Left lobe of liver (tissue), 2 donors: ENCODE results near the gene NTRK3. TPM values are rescaled to one million over a fixed set of nuclear protein-coding genes. Genes with fewer than 3 reads are reported as not detected.
A peak's percentile ranks its signal among the peaks of the same experiment; 100 is the strongest.

Experiments
- ATAC-seq: fragments of 200-7000 bp; cut with Tn5 transposase; one replicate; pipeline ENCODE4 v1.9.1; 2020; ENCODE audit warnings: mild to moderate bottlenecking, moderate library complexity
- DNase-seq: peaks from one replicate; pipeline ENCODE4 v3.0.0-alpha.2; 2020; ENCODE audit warnings: low spot score
- total RNA-seq: library from RNA; stranded (reverse); gene quantifications from one replicate; pipeline ENCODE4 v1.2.1, GENCODE V29; 2021
- donor health status: DM: no; HTN: no; CAD: no; lungs with moderate emphysema.
- donor health status: DM: no; HTN: yes; CAD: no.

Gene NTRK3
- total RNA-seq, 1 donor from 2014 or later: 0.38 TPM

- no peak for DNase-seq
- ATAC-seq: no peak
Measured at GRCh38 chr15:88258093-88258641, 1.6 kb upstream of the NTRK3 start.

DNA sequence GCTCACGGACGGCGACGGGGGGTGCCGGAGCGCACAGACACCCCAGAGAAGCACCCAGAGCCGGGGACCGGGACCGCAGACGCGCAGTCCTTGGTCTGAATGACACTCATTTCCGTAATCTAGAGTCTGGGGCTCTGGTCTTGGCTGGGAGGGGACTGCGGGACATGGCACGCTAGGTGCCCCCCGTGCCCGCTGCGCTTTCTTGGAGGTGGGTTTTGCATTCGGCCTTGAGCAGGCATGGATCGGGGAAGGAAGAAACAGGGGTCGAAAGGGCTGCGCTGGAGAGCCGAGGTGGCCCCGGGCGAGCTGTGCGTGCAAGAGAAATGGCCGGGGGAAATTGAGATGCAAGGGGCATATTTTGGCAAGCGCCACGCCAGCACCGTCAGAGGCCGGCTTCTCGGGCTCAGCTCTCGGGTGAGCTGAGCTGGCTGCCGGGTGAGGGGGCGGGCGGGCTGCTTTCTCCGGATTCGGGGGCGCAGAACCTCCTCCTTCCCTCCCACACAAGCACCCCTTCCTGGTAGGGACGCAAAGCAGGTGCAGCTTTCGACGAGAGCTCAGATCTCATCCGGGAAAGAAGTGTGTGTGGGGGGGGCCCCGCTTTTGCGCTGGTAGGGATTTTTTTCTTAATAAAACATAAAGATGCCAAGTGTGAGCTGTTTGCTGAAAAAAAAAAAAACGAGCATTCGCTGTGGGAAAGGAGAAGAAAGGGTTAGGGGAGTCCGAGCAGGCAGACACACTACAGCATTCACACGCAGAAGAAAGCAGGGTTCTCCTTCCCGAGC, 963 bp upstream of the NTRK3 start:
- no peak for DNase-seq
- no peak for ATAC-seq

DNA sequence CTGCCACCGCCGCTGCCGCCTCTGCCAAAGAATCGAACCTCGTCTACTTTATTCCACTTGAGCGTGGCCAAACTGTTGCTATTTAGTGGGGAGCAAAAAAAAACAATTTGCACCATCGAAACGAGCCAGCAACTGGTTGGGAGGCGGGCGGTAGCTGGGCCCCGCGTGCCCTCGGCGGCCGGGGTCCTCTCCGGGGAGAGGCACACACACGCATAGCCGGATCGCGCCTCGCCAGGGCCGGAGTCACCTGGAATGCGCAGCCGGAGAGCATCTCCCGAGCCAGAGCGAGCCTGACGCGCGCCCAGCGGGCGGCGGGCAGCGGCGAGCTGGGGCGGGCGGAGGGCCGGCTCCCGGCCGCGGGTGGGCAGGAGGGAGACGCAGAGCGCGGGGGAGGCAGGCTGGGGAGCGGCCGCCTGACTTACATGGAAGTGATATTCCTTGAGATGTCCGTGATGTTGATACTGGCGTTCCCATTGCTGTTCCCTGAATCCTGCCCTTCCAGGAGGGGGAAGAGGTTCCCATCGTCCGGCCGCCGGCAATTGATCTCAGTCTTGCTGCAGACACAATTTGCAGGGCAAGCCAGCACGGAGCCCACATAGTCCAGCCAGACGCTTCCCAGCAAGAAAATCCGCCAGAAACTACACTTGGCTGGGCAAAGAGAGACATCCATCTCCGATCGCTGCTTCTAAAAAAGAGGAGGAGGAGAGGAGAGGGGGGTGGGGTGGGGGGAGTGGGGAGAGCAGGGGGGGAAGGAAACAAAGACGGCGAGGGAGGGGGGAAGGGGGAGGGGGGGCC, 858 bp downstream of the NTRK3 start:
- no peak for DNase-seq
- peak; percentile 62 for ATAC-seq

DNA sequence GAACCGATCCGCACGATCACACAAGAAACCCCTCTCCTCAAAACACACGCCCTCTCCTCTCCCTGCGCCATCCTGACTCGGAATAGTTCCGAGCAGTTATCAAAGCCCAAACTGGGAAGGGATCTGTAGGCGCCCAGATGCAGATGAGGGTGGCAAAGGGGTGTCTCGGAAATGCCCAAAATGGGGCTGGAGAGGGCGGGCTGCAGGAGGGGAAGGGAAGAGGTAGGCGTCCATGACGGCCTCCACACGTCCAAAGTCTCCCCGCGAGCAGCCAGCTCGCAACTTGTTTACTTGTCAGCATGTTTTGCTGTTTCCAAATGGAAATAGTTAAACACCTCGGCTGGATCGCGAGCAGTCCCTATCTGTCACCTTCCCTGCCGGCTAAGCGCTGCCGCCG, 1.5 kb downstream of the NTRK3 start:
- DNase-seq (no peak), ATAC-seq (no peak)

- DNase-seq (no peak), ATAC-seq (no peak)
Measured at GRCh38 chr15:88252441-88252840, 4.1 kb downstream of the NTRK3 start.

DNA sequence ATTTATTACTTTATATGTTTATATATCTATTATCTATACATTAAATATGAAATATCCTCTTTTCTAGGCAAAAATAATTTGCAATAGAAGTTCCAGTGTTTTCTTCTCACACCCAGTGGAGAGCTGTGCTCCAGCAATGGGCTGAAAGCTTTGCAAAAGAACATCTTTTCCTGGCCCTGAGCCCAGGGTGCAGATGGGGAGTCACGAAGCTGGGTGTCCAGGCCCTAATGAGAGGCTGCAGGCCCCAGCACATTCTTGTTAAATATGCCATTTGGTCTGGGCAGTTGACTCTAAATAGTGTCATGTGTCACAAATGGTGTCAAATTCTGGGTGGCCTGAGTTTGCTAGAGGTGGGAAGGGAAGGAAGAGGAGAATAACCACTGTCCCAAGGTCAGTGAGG, 5.7 kb downstream of the NTRK3 start:
- no peak for DNase-seq
- ATAC-seq: no peak

GRCh38 chr15:88249220-88249619, 7.3 kb downstream of the NTRK3 start:
- no peak for DNase-seq
- ATAC-seq: no peak

DNA sequence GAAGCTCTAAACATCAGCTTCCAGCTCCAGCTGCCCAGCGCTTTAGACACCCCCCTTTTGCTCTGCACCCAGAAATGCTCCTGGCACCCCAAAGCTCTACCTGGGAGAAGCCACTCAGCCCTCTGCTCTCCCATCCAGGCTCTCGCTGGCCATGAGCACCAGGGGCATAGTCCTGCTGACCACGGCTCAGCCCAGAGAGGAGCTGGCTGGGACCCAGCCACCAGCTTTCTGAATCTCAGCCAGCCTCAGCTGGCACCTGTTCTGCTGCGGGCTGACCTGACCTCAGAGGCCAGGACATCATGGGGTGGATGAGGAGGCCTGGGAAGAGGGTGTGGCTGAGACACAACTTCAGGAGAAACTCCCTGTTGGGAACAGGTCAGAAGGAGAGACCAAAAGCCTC, 8.6 kb downstream of the NTRK3 start:
- ATAC-seq (peak; percentile 84), DNase-seq (peak; percentile 80)

DNA sequence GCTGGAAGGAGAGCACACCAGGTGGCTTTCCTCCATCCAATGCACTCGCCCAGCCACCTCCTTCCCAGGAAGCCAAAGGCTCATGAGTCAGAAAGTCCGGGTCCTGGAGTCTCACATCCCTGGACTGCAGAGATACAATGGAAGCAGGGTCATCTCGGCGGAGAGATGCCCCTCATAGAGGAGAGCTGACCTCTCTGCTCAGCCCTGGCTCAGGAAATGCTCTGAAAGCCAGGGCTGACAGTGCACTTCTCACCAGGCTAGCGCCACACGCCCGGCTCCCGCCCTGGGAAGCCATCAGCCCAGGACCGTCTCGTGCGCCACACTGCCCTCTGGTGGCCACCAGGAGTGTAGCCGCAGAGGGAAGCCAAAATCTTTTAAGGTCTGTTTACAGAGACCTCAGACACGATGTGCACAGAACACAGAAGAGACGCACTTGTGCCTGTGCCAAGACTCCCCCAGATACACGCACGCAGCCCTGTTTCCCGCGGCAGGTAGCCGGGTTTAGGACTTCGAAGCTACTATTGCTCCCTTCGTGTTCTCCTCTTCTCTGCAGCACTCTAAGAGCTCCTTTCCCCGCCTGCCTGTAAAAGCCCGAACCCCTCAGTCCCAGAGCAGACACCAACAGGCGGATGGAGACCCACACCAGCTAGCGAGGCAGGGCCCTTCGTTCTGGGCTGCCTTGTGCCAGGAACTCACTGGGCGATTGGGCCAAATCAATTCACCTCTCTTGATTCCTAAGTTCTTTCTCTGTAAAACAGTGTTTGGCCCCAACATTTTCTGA, 9.7 kb downstream of the NTRK3 start:
- peak; percentile 88 for ATAC-seq
- DNase-seq: peak; percentile 76

GRCh38 chr15:88246081-88246480, 10.5 kb downstream of the NTRK3 start:
- no peak for ATAC-seq

DNA sequence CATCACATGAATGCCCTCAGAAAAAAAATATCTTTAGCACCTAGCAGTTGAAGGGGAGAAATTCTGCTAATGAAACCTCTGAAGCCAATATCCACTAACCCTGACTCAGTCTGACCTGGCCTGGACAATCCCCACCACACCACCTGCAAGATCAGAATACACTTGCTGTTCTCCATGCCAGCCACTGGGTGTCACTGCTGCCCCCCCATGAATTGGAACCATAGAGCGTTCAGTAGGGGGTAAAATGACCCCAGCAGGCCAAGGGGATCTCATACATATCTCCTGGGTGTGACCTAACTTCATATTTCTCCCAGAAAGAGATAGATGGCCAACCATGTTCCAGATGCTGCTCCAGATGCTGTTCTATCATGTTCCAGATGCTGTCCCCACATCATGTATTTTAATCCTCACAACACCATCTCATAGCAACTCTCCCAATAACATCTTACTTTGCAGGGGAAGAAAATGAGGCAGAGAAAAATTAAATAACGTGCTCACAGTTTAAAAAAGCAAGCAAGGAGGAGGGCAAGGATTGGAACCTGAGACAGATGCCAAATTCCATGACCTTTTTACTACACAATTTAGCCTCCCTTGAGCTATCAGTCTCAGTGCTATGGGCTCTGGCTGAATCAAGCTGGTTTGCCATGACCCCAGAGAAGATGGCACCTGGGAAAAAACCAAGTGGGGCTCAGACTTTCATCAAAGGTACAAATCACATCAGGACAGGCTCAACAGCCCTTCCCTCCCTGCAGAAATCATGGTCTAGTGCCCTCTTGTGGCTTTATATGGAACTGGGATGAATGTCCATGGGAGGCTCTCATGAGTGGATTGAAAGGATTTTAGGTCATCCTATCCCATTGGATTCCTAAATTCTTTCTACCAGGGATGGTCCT, 12.4 kb downstream of the NTRK3 start:
- DNase-seq: no peak
- ATAC-seq: peak; percentile 43

More at GRCh38 chr15:88246081-88246480, 10.5 kb downstream of the NTRK3 start:
- DNase-seq: no peak

- no peak for DNase-seq
- ATAC-seq: no peak
Measured at GRCh38 chr15:88242586-88243555, 13.7 kb downstream of the NTRK3 start.

DNA sequence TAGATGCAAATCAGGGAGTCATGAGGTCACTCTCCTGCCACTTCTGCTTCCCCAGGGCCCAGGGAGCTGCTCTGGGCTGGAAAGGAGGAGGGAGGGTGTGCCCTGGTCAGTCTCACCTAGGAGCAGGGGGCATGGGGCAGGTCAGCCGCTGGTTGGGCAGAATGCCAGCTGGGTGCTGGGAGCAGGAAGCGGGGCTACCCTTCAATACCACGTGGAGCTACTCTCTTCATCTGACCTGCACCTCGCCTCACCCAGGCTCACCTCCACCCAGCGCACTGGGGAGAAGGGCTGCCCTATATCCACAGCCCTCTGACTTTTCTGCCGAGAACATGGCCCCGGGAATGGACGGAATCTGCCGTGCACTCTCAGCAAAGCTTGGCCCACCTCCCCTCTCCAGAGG, 15.1 kb downstream of the NTRK3 start:
- no peak for DNase-seq

DNA sequence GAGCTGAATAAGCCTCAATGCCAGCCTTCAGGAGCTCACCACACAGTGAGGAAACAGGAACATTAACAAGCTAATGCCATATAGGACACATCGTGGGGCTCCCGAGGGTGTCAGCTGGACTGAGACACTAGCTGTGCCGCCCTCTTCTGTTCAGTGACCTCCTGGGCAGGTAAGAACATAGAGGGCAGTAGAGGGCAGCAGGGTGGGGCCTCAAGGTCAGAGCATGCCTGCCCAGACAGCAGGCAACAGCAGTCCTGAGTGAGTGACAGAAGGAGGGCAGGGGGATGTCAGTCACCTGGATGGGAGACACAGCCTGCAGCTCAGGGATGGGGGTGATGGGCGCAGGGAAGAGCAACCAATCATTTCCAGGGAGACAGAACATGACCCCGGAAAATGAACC, 15.5 kb downstream of the NTRK3 start:
- no peak for ATAC-seq
- no peak for DNase-seq

More for the DNA sequence above, 15.1 kb downstream of the NTRK3 start:
- no peak for ATAC-seq

DNA sequence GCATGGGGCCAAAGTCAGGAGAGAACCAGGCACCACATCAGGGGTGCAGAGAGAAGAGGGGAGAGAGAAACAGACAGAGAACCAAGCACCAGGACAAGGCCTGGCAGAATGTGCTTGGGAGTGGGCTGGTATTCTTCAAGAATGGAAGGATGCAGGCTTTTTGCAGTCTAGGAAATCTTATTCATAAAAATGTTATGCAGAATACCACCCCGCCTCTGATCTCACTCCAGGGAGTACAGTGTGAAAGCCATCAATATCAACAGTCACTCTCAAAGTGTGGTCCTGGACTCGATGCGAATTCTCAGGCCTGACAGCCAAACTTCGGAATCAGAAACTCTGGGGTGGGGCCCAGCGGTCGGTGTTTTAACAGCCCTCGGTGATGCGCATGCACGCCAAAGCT, 16.9 kb downstream of the NTRK3 start:
- ATAC-seq (no peak), DNase-seq (no peak)

- no peak for DNase-seq
- no peak for ATAC-seq
Measured at GRCh38 chr15:88238618-88239430, 17.7 kb downstream of the NTRK3 start.

- no peak for DNase-seq
- no peak for ATAC-seq
Measured at GRCh38 chr15:88234711-88235110, 21.8 kb downstream of the NTRK3 start.

- ATAC-seq (no peak), DNase-seq (no peak)
Measured at GRCh38 chr15:88233921-88234320, 22.6 kb downstream of the NTRK3 start.
